ENCODE data around the gene WNT11.

Gene WNT11

DNA sequence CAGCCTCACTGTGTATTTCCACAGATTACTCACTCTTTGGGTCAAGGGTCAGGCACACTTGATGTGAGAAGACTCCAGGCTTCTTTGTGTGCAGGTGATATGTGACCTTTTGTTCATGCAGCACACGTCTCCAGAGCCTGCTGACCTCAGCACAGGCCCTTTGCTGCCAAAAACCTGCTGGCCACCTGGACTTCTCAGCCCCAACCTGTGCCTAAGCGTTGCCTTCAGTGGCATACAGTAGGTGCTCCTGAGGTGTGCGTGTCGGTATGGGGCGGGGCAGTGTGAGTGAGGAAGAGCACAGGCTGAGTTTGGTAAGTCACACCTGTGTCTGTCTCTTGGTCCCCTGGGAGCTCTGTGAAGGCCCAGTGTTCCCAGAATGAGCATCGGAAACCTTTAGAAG lies 58.1 kb downstream of the WNT11 start:
- TF ChIP-seq, protein P1, sequence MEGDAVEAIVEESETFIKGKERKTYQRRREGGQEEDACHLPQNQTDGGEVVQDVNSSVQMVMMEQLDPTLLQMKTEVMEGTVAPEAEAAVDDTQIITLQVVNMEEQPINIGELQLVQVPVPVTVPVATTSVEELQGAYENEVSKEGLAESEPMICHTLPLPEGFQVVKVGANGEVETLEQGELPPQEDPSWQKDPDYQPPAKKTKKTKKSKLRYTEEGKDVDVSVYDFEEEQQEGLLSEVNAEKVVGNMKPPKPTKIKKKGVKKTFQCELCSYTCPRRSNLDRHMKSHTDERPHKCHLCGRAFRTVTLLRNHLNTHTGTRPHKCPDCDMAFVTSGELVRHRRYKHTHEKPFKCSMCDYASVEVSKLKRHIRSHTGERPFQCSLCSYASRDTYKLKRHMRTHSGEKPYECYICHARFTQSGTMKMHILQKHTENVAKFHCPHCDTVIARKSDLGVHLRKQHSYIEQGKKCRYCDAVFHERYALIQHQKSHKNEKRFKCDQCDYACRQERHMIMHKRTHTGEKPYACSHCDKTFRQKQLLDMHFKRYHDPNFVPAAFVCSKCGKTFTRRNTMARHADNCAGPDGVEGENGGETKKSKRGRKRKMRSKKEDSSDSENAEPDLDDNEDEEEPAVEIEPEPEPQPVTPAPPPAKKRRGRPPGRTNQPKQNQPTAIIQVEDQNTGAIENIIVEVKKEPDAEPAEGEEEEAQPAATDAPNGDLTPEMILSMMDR (IDR thresholded peaks at IDR 0.05; ENCODE audit: low read depth, low read length) = no peak
- no peak overlapping the region for H3K4me3 ChIP-seq (ENCODE audit: low read depth, low read length)

DNA sequence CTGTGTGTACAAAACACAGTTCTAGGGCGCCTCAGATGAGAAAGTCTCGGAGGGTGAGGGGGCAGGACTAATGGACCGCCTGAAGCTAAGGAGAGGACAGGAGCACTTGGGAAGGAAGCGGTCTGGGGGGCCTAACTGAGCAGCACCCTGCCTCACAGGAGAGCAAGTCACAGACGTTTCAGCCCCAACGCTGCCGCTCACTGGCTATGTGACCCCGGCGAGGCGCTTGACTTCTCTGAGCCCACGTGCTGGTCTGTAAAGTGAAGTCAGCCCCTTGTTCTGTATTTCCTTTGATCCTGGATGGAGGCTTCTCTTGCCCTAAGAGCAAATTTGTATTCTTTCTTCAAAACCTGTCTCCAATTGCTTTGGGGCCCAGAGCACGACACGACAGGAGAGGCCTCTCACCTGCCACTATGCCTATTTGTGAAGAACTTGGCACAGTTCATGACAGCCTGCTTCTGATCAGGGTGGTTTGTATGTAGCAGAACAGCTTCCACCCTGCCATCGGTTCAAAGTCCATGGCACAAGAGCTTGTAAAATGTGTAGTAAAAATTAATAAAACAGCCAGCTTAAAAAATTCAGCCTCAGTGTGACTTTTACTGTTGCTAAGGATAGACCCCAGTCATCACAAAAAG lies 59.1 kb downstream of the WNT11 start:
- TF ChIP-seq, protein P1 (IDR thresholded peaks at IDR 0.05; ENCODE audit: low read depth, low read length) = no peak
- no peak overlapping the region for H3K4me3 ChIP-seq (ENCODE audit: low read depth, low read length)

DNA sequence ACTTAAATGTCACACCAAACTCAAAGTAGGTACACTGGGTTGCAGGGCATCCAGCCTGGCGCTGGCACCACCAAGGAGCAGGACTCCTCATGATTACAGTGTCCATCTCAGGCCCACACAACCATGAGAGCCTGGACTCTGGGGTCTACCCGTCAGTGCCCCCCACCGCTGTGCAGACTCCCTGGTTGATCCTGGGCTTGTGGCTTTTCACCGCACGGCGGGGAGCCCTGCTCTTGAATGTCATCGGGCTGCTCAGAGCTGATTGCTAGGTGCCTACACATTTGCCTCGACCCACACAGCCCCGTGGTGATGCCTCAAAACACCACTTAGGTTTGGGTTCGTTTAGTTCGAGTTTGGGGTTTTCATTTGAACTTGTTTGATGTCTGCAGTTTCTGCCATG lies 63.0 kb downstream of the WNT11 start:
- TF ChIP-seq, protein P1 (IDR thresholded peaks at IDR 0.05; ENCODE audit: low read depth, low read length) = no peak
- H3K4me3 ChIP-seq (ENCODE audit: low read depth, low read length) = no peak overlapping the region

DNA sequence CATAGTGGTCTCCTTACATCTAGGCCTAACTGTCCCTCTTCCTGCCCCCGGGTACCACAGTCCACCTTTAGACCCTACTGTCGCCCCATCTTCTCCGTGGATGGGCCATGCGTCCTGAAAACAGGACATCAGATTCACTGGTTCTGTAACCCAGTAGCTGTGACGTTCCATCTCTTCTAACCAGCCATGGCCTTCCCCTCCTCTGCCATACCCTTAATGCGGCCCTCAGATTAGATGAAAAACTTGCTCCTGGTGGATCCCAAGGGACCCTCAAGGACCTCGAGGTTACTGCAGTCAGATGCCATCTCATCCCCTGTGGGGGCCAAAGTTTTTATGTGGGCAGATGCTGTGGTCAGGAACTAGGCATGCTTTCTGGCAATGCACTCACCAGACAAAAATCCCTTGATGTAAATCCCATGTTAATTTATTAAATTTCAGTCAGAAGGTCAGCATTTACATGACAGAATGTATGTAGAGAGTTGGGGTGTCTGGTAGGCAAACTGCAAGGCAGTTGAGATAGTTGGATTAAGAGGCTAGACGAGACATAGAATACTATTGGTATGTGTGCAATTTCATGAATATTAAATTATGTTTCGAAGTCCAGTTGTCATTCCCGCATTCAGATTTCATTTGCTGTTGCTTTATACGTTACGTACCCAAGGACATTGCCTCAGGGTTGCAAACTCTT lies 64.3 kb downstream of the WNT11 start:
- no peak overlapping the region for H3K4me3 ChIP-seq (ENCODE audit: low read depth, low read length)
- TF ChIP-seq, protein P1 (IDR thresholded peaks at IDR 0.05; ENCODE audit: low read depth, low read length) = no peak

DNA sequence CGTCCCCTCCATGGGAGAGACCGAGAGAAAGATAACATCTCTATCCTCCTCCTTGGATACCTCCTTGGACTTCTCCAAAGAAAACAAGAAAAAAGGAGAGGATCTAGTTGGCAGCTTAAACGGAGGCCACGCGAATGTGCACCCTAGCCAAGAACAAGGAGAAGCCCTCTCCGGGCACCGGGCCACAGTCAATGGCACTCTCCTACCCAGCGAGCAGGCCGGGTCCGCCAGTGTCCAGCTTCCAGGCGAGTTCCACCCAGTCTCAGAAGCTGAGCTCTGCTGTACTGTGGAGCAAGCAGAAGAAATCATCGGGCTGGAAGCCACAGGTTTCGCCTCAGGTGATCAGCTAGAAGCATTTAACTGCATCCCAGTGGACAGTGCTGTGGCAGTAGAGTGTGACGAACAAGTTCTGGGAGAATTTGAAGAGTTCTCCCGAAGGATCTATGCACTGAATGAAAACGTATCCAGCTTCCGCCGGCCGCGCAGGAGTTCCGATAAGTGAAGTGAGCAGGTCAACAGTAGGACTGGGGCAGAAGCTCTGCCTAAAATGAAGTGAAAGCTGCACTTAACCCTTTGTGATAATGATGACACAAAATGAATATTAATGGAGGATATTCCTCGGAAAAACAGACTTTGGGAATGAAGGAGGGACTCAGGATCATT lies 65.3 kb downstream of the WNT11 start:
- TF ChIP-seq, protein P1 (IDR thresholded peaks at IDR 0.05; ENCODE audit: low read depth, low read length) = no peak
- H3K4me3 ChIP-seq (ENCODE audit: low read depth, low read length) = no peak overlapping the region

DNA sequence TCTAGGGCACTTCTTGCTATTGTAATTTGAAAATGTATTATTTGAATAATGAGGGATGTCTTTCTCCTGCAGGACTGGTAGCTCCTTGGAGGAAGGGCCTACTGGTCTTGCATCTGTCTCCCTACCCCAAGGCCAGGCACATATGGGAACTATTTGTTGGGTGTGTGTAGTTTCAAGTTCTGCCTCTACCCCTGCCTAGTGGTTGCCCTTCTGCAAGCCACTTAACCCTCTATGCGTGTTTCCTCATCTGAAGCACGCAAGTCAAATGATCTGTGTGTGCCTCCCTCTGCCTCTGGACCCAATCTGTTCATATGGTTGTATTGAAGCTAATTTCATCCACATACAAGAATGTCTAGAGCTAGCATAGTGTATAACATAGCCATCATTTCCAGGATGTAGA lies 67.0 kb downstream of the WNT11 start:
- no peak overlapping the region for H3K4me3 ChIP-seq (ENCODE audit: low read depth, low read length)
- TF ChIP-seq, protein P1 (IDR thresholded peaks at IDR 0.05; ENCODE audit: low read depth, low read length) = no peak
